HG03280 (cell line): ENCODE data around the gene SCYL2.
"Not testable (repeated sequence)": the region's sequence is repeated elsewhere in the genome, so short reads cannot be mapped to it uniquely, and the experiment has no call there.

Source experiments
- ATAC-seq: cut with Tn5 transposase; IDR thresholded peaks from one replicate; pipeline ENCODE4 v1.9.1; 2021; ENCODE audit warnings: mild to moderate bottlenecking, moderate library complexity; ENCODE audit not compliant: unreplicated experiment

Gene SCYL2

GRCh38 chr12:100265107-100265506, 1.9 kb upstream of the SCYL2 start:
- not testable (repeated sequence) for ATAC-seq

DNA sequence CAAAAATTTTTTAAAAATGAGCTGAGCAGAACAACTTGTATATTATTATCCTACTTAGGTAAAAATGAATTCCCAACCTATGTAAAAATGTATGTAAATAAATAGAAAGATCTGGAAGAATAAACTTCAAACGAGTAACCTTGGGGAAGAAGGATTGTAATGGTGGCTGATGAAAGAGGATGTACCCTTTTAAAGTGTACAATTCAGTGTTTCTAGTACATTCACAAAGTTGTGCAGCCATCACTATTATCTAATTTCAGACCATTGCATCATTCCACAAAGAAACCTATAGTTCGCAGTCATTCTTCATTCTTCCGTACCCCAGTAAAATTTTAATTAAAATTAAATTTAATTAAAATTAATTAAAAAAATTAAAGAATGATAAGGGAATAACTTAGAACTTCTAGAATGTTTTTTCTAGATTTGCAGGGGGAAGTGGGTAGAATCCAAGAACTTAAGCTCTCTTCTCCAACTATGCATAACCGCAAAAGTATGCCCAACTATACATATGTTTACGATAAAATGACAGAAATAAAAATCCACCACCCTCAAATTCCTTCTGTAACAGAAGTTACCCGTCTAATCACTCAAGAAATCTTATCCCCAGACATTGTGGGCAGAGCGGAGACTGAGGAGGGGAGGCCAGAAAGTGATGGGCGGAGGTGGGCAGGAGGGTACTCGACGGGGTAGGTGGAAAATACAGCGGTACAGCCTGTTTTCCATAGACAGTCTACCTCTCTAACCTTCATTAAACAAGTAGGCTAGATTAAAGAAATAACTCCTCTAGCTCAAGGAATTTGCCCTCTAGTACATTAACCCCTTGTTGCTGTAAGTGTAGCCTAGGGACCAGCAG, 1.0 kb upstream of the SCYL2 start:
- ATAC-seq, result peak; percentile 10

DNA sequence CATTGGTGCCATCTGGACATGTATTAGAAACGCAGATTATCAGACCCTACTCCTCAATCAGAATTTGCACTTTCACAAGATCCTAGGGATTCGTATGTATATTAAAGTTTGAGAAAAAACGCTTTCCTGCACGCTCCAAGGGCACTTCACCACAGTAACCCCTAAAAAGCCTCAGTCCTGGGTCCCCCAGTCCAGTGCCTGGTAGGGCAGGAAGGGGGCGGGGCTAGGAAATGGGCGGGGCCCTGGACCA, 467 bp upstream of the SCYL2 start:
- ATAC-seq, result peak; percentile 81

DNA sequence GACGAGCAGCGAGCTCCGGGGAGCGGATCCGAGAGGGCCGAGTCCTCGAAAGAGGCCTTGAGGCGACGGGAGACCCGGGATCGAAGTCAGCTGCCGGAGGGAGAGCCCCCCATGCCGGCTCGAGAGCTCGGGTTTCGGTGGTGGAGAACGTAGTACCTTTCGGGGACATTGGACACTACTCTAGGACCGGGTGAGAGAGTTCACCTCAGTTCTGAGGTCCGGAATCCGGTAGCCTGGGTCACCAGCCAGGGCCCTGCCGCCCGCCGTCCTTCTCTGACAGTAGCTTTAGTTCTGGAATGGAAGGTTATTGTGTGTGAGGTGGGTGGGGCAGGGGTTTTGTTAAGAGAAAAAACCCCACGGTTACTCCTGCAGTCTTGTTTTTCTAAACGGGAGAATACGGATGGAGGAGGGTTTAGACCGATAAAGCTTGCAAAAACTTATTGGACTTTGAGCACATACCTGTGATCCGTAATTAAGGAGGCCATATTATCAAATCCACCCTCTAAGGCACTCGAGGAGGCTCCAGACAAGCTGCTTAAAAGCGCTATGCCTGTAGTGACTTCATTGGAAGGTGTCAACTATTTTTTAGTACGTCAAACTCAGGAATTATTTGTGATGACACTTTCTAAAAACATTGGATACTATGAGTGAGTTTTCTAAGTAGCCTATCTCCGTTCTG, 765 bp downstream of the SCYL2 start:
- ATAC-seq, result peak; percentile 13

DNA sequence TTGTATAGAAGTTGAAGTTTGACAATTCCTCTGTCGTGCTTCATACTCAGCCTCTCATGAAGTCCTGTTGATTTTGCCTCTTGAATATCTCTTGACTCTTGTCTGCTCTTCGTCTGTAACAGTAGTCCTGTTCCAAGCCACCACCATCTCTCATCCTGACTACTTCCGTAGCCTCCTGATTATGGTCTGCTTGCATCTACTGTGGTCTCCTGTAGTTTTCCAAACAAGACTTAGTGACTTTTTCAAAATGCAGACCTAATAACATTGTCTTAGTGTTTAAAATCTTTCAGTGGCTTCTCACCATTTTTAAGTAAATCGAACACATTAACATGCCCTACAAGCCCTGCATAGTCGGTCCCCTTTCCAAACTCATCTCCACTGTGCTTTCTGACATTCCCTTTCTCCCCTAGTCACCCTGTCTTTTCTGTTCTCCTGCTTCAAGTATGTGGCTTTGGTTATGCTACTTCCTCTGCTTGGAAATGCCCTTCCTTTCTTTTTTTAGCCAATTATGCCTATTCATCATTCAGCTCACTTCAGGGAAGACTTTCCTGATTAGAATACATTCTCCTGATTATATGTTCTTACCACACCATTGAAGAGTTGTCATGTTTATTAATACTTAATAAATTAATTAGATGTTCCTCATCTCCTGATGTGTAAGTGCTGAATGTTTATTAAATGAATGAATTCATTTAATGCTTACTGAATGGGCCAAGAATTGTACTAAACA, 2.0 kb downstream of the SCYL2 start:
- no peak for ATAC-seq

GRCh38 chr12:100273782-100274181, 6.8 kb downstream of the SCYL2 start:
- no peak for ATAC-seq

- no peak for ATAC-seq
Measured at GRCh38 chr12:100274291-100274690, 7.3 kb downstream of the SCYL2 start.

DNA sequence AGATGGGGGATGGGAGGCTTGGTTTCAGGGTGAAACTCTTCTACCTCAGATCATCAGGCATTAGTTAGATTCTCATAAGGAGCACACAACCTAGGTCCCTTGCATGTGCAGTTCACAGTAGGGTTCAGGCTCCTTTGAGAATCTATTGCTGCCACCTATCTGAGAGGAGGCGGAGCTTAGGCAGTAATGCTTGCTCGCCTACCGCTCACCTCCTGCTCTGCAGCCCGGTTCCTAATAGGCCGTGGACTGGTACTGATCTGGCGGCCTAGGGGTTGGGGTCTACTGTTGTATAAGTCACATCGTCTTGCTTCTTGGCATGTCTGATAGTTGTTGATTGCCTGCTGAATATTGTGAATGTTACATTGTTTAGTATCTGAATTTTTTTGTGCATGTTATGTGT, 12.2 kb downstream of the SCYL2 start:
- no peak for ATAC-seq

DNA sequence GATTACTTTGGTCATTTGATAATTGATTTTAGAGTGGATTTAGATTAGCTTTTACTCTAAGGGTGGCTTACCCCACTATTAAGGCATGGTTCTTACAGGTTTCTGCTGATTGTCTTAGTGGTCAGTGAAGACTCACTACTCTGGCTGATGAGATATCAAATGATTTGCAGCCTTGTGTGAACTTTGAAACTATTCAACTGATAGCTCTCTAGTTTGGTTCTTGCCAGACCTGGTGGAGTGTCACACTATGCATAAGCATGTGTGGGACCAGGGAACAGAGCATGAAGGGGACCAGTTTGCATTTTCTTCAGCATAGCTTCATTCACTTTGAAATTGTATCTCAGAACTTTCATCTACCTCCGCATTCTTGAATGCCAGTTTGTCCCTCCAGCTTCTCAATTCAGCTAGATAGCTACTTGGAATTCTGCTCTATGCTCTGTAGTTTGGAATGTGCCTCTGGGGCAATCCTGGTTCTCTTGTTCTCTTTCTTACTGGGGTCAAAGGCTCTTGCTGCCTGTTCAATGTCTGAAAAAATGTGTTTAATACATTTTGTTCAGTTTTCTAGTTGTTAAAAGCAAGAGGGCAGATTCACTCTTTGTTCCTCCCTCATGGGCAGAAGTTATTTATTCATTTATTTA, 12.7 kb downstream of the SCYL2 start:
- no peak for ATAC-seq

- not testable (repeated sequence) for ATAC-seq
Measured at GRCh38 chr12:100284556-100284955, 17.6 kb downstream of the SCYL2 start.

DNA sequence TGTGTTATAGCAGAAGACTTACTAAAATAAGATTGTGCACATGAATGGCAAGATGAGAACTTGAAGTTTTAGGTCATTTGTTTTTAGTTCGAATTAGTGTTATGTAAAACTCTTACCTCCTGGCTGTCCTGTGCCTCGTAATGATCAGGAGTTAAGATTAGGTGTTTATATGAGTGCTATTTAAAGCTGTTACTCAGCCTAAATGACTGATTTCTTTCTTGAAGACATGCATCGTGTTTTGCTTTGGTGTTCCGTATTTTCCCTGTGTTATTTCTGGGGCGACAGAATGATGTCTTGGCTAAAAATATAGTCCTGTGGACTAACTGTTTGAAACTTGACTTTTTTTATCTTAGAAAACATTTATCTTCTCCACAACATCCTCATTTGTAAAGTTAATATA, 22.1 kb downstream of the SCYL2 start:
- ATAC-seq, result no peak

GRCh38 chr12:100290016-100290415, 23.0 kb downstream of the SCYL2 start:
- ATAC-seq, result no peak

GRCh38 chr12:100293017-100293416, 26.0 kb downstream of the SCYL2 start:
- ATAC-seq, result no peak

DNA sequence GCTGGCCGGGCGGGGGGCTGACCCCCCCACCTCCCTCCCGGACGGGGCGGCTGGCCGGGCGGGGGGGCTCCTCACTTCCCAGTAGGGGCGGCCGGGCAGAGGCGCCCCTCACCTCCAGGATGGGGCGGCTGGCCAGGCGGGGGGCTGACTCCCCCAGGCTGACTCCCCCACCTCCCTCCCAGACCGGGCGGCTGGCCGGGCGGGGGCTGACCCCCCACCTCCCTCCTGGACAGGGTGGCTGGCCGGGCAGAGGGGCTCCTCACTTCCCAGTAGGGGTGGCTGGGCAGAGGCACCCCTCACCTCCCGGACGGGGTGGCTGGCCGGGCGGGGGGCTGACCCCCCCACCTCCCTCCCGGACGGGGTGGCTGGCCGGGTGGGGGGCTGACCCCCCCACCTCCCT, 27.4 kb downstream of the SCYL2 start:
- ATAC-seq, result not testable (repeated sequence)

GRCh38 chr12:100295764-100296555, 29.0 kb downstream of the SCYL2 start:
- ATAC-seq, result no peak

DNA sequence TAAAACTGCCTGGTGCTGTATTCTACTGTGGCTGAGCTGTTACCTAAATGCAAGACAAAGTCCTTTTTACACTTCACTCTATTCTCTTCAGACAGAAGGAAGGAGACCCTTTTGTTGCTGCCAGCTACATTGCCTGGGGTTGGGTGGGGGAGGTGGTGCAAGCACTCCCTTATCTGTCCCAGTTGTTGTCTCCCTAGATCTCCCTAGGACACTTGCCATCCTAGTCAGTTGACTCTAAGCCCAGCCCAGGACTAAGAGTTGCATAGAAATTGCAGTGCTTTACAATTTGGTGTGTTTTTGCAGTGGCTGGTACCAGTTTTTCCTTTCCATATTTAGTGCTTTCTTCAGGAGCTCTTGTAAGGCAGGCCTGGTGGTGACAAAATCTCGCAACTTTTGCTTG, 35.1 kb downstream of the SCYL2 start:
- ATAC-seq, result no peak

DNA sequence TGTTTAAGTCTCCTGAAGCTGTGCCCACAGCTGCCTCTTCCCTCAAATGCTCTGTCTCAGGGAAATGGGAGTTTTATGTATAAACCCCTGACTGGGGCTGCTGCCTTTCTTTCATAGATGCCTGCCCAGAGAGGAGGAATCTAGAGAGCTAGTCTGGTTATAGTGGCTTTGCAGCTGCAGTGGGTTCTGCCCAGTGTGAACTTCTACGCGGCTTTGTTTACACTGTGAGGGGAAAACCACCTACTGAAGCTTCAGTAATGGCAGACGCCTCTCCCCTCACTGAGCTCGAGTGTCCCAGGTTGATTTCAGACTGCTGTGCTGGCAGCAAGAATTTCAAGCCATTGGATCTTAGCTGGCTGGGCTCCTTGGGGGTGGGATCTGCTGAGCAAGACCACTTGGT, 36.9 kb downstream of the SCYL2 start:
- ATAC-seq, result no peak

- ATAC-seq, result not testable (repeated sequence)
Measured at GRCh38 chr12:100304334-100304733, 37.4 kb downstream of the SCYL2 start.

- ATAC-seq, result not testable (repeated sequence)
Measured at GRCh38 chr12:100308138-100308537, 41.2 kb downstream of the SCYL2 start.

- ATAC-seq, result no peak
Measured at GRCh38 chr12:100311317-100311716, 44.3 kb downstream of the SCYL2 start.

DNA sequence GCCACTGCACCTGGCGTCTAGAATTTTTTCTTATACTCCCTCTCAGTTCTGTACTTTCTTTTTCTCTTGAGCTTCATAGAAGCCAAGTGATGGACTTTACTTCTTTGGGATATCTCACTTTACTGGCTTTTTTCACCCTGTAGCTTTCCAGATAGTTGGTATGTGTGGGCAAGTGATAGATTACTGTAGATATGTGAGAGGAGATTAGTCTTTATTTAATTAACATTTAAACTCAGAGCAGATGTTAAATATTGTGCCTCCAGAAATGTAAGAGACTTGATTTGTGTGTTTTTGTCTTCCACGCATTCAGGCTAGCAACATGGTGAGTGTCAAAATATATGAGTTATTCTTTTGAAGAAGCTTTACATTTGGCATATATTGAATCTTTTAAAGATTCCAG, 50.4 kb downstream of the SCYL2 start:
- ATAC-seq, result no peak
